Activated CD8-positive, alpha-beta T cell treated with anti-CD3 and anti-CD28 coated beads for 36 hours (primary cell): Measurements from ENCODE around the gene TSPAN1. TPM values are rescaled to one million over a fixed set of nuclear protein-coding genes. Genes with fewer than 3 reads are reported as not detected.

Experiments
- ATAC-seq: fragments of 200-7000 bp; cut with Tn5 transposase; one replicate; pipeline ENCODE4 v1.10.0; 2021; ENCODE audit warnings: mild to moderate bottlenecking, moderate library complexity
- CTCF ChIA-PET: fragments of 350-600 bp; sonication (Branson Sonifier 250); formaldehyde crosslinking; loops from one replicate; lab custom pipeline; 2021; ENCODE audit warnings: antibody characterized with exemption; lab: Charles Lee
- POLR2A ChIA-PET: fragments of 350-600 bp; sonication (Branson Sonifier 250); formaldehyde crosslinking; loops from one replicate; lab custom pipeline; 2021; ENCODE audit warnings: antibody characterized with exemption; lab: Charles Lee
- DNase-seq: peaks from one replicate; pipeline ENCODE4 v3.0.0-alpha.2; 2020
- H3K27ac Mint-ChIP-seq: one replicate; pipeline ENCODE4 v1.8.0; 2021; ENCODE audit warnings: mild to moderate bottlenecking, mixed read lengths
- H3K27me3 Mint-ChIP-seq: one replicate; pipeline ENCODE4 v1.8.0; 2021; ENCODE audit warnings: mixed read lengths
- H3K36me3 Mint-ChIP-seq: one replicate; pipeline ENCODE4 v1.8.0; 2021; ENCODE audit warnings: low read depth, mixed read lengths
- H3K4me1 Mint-ChIP-seq: one replicate; pipeline ENCODE4 v1.8.0; 2021; ENCODE audit warnings: low read depth, mixed read lengths
- H3K4me3 Mint-ChIP-seq: one replicate; pipeline ENCODE4 v1.8.0; 2021; ENCODE audit warnings: mild to moderate bottlenecking, moderate library complexity, mixed read lengths
- H3K9me3 Mint-ChIP-seq: one replicate; pipeline ENCODE4 v1.8.0; 2021; ENCODE audit warnings: mixed read lengths
- intact Hi-C: fragments of 100-400 bp; cut with micrococcal nuclease; formaldehyde crosslinking; loops from one replicate; pipeline ENCODE4 v1.10.0; 2022
- total RNA-seq, 2 experiments: library from RNA; stranded (reverse); gene quantifications; one replicate each; pipeline ENCODE4 v1.2.3, GENCODE V29; 2021
- TF ChIP-seq, protein P1 (sequence below): fragments of 200-600 bp; IDR thresholded peaks from one replicate; pipeline ENCODE4 v1.8.0; 2022; ENCODE audit warnings: antibody characterized with exemption, mild to moderate bottlenecking

TSPAN1 gene
- total RNA-seq, 2 experiments from 2014 or later: not detected

DNA sequence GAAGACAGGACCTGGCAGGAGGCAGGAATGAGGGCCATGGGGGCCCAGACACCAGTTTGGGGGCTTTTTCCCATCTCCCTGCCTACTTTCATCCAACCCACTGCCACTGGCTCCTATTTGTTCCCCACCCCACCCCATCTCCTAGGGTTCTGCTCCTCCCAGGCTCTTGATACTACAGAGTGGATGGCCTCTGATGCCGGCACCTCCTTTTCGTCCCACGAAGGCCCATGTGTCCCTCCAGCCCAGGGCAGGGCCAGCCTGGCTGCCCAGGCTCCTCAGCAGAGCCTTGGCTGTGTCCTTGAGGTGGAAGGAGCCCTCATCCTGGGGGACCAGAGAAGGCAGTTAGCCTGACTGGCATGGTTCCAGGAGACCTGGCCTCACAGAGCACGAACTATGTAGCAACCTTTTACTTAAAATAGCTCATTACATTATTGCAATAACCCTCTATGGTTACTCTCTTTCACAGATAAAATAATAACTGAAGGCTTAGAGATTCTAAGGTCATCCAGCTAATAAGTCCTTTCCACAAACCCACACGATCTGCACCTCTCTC lies 19.8 kb downstream of the TSPAN1 start:
- TF ChIP-seq, protein P1, sequence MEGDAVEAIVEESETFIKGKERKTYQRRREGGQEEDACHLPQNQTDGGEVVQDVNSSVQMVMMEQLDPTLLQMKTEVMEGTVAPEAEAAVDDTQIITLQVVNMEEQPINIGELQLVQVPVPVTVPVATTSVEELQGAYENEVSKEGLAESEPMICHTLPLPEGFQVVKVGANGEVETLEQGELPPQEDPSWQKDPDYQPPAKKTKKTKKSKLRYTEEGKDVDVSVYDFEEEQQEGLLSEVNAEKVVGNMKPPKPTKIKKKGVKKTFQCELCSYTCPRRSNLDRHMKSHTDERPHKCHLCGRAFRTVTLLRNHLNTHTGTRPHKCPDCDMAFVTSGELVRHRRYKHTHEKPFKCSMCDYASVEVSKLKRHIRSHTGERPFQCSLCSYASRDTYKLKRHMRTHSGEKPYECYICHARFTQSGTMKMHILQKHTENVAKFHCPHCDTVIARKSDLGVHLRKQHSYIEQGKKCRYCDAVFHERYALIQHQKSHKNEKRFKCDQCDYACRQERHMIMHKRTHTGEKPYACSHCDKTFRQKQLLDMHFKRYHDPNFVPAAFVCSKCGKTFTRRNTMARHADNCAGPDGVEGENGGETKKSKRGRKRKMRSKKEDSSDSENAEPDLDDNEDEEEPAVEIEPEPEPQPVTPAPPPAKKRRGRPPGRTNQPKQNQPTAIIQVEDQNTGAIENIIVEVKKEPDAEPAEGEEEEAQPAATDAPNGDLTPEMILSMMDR: no peak
- no peaks in the 10 kb centered on the region for H3K9me3 Mint-ChIP-seq
- intact Hi-C loops: no loop called here
- peaks cover 14% of the 10 kb centered on the region for H3K4me1 Mint-ChIP-seq
- no peak overlapping the region for H3K4me3 Mint-ChIP-seq
- ChIA-PET POLR2A (interaction anchor here (1.2 to 1.5 kb wide), 2 partner anchors 10 kb away, joined by 5 to 9 read pairs; no protein-coding TSS in a partner anchor), CTCF (interaction anchor here (1.3 to 2.4 kb wide), 2 partner anchors 27 to 29 kb away, joined by 4 to 8 read pairs; no protein-coding TSS in a partner anchor)
- DNase-seq: no peak
- H3K27ac Mint-ChIP-seq: no peak overlapping the region
- no peaks in the 10 kb centered on the region for H3K27me3 Mint-ChIP-seq
- ATAC-seq: no peak
- peaks cover 6% of the 10 kb centered on the region for H3K36me3 Mint-ChIP-seq

GRCh38 chr1:46196609-46197008 lies 21.7 kb downstream of the TSPAN1 start:
- no peak overlapping the region for H3K27ac Mint-ChIP-seq
- no peaks in the 10 kb centered on the region for H3K27me3 Mint-ChIP-seq
- no peaks in the 10 kb centered on the region for H3K9me3 Mint-ChIP-seq
- peaks cover 3% of the 10 kb centered on the region for H3K36me3 Mint-ChIP-seq
- POLR2A ChIA-PET: interaction anchor here (1.0 to 1.8 kb wide), 3 partner anchors 10 to 51 kb away, joined by 3 to 8 read pairs (median 3); partner anchors contain the start of gene RAD54L
- H3K4me3 Mint-ChIP-seq: no peak overlapping the region
- TF ChIP-seq, protein P1: no peak
- DNase-seq (no peak), ATAC-seq (no peak)
- H3K4me1 Mint-ChIP-seq: peaks cover 14% of the 10 kb centered on the region
- intact Hi-C loops: no loop called here
- CTCF ChIA-PET: interaction anchor here (1.0 kb wide), 1 partner anchor 16 kb away, joined by 3 read pairs; no protein-coding TSS in a partner anchor

GRCh38 chr1:46197560-46197963 lies 22.7 kb downstream of the TSPAN1 start:
- intact Hi-C loops: no loop called here
- CTCF ChIA-PET: interaction anchor here (0.5 kb wide), 1 partner anchor 29 kb away, joined by 3 read pairs; no protein-coding TSS in a partner anchor
- TF ChIP-seq, protein P1: no peak

GRCh38 chr1:46197964-46198811 lies 23.3 kb downstream of the TSPAN1 start, which contains the start of gene POMGNT1:
POMGNT1 (minus strand) TSS chr1:46198434; CDS start chr1:46197821, 613 bp downstream.
- Mint-ChIP-seq H3K4me3 (peak within 1 kb of the TSS; percentile 85), H3K27ac (peak within 1 kb of the TSS; percentile 82), H3K27me3 (peaks cover 1% of the 10 kb centered on the region), H3K4me1 (peaks cover 20% of the 10 kb centered on the region), H3K9me3 (no peaks in the 10 kb centered on the region), H3K36me3 (no peaks in the 10 kb centered on the region)
- ChIA-PET CTCF (interaction anchor here (0.5 to 2.2 kb wide), 3 partner anchors 26 to 56 kb away, joined by 3 to 21 read pairs (median 3); no protein-coding TSS in a partner anchor), POLR2A (interaction anchor here (0.6 to 1.8 kb wide), 8 partner anchors 11 to 426 kb away, joined by 3 to 8 read pairs (median 3); no protein-coding TSS in a partner anchor)
- peak; percentile 96 for ATAC-seq
- intact Hi-C loops: no loop called here
- DNase-seq: peak; percentile 75
- TF ChIP-seq, protein P1: no peak

More at GRCh38 chr1:46197560-46197963, 22.7 kb downstream of the TSPAN1 start:
- H3K4me3 Mint-ChIP-seq: peak overlapping the region; percentile 85
- no peaks in the 10 kb centered on the region for H3K9me3 Mint-ChIP-seq
- peaks cover under 1% of the 10 kb centered on the region for H3K27me3 Mint-ChIP-seq
- no peak for DNase-seq
- H3K4me1 Mint-ChIP-seq: peaks cover 15% of the 10 kb centered on the region
- H3K27ac Mint-ChIP-seq: peak overlapping the region; percentile 82
- ATAC-seq: no peak
- POLR2A ChIA-PET: interaction anchor here (0.7 to 1.8 kb wide), 4 partner anchors 11 to 78 kb away, joined by 3 to 8 read pairs (median 4); no protein-coding TSS in a partner anchor
- peaks cover 2% of the 10 kb centered on the region for H3K36me3 Mint-ChIP-seq
